ENCODE results near the gene MIA3. TPM values are rescaled to one million over a fixed set of nuclear protein-coding genes. Genes with fewer than 3 reads are reported as not detected.

The MIA3 gene
- total and polyA plus RNA-seq, 9 of the 15 experiments (the other 6 are each of a cell fraction or from before 2014, with no cell fraction given), result 21.6 to 89.4 (median 40.8) TPM

- WGBS (ENCODE audit: insufficient coverage, low coverage, missing lambda C conversion rate), result 92% methylated on average over 2 of the region's 2 CpGs
- Histone ChIP-seq H3K4me3 (no peak overlapping the region), H3K4me2 (ENCODE audit: insufficient read depth, low read length) (no peak overlapping the region), H3K36me3 (ENCODE audit: control insufficient read depth, insufficient read depth, low read length) (peaks cover 96% of the 10 kb centered on the region), H3K9ac (ENCODE audit: insufficient read depth in 1 of 2, low read depth in 2 of 2, low read length in 2 of 2) (no peak overlapping the region), H2AFZ (ENCODE audit: low read depth, low read length) (no peak overlapping the region), H3K9me1 (ENCODE audit: control insufficient read depth, insufficient read depth, low read length) (no peaks in the 10 kb centered on the region), H3K79me2 (ENCODE audit: control insufficient read depth, insufficient read depth, low read length) (no peaks in the 10 kb centered on the region), H3K27me3 (ENCODE audit: control insufficient read depth in 2 of 2, insufficient read depth in 2 of 2, low read length in 2 of 2) (no peaks in the 10 kb centered on the region), H4K20me1 (replicated peaks; ENCODE audit: control insufficient read depth, insufficient read depth, low read length) (no peaks in the 10 kb centered on the region), H3K9me3 (replicated peaks; ENCODE audit: control insufficient read depth, insufficient read depth, low read depth, low read length) (no peaks in the 10 kb centered on the region), H3K4me1 (replicated peaks in 1 of 2; ENCODE audit: control insufficient read depth in 2 of 2, insufficient read depth in 2 of 2, low read length in 2 of 2) (no peaks in the 10 kb centered on the region), H3K27ac (ENCODE audit: extremely low read depth, low read depth, low read length) (no peak overlapping the region)
- FAIRE-seq (no peak), DNase-seq (ENCODE audit: extremely low read depth in 1 of 4, low spot score in 3 of 4) (no peak), ATAC-seq (no peak)
- POLR2A ChIA-PET, result interaction anchor here (1.0 kb wide), 1 partner anchor 9 kb away, joined by 6 read pairs; no protein-coding TSS in a partner anchor
- CTCF ChIA-PET (ENCODE audit: low intra/inter-chr PET ratio), result no interaction called here
- intact Hi-C loops (cut with micrococcal nuclease) (no loop called here), in situ Hi-C loops (cut with MboI) (no loop called here)
- no TSS peak for BruUV-seq (replicated peaks)
- TF ChIP-seq OTX1 (CRISPR knock-in tag; IDR thresholded peaks at IDR 0.05) (no peak), USF1 (CRISPR knock-in tag; IDR thresholded peaks at IDR 0.05) (no peak), ZNF76 (CRISPR knock-in tag; IDR thresholded peaks at IDR 0.05; ENCODE audit: borderline replicate concordance) (no peak), PHF20 (IDR thresholded peaks at IDR 0.05; ENCODE audit: partially characterized antibody) (no peak), ARHGAP35 (IDR thresholded peaks at IDR 0.05; ENCODE audit: partially characterized antibody) (no peak), FOXO4 (CRISPR knock-in tag; IDR thresholded peaks at IDR 0.05) (no peak), TRIM24 (IDR thresholded peaks at IDR 0.05) (no peak), HDAC6 (IDR thresholded peaks at IDR 0.05; ENCODE audit: low read depth, low read length) (no peak), HMG20A (CRISPR knock-in tag; conservative IDR thresholded peaks at IDR 0.05) (no peak), RNF2 (IDR thresholded peaks at IDR 0.05) (no peak)
These were observed 35.4 kb downstream of the MIA3 start for GRCh38 chr1:222653178-222653827.
